HUES6 (cell line): ENCODE data around the gene ZIC1.

Experiments
- H3K27ac ChIP-seq: 2 replicates; pipeline ENCODE4 v1.7.0; 2013; ENCODE audit warnings: low read depth, mild to moderate bottlenecking, low read length, inconsistent platforms
- H3K27me3 ChIP-seq: 2 replicates; pipeline ENCODE4 v1.6.1; 2013; ENCODE audit warnings: low read length; ENCODE audit not compliant: control insufficient read depth, insufficient read depth
- H3K36me3 ChIP-seq: 2 replicates; pipeline ENCODE4 v1.6.1; 2013; ENCODE audit warnings: low read length; ENCODE audit not compliant: control insufficient read depth, insufficient read depth
- H3K4me1 ChIP-seq: 2 replicates; pipeline ENCODE4 v1.6.1; 2013; ENCODE audit warnings: low read length; ENCODE audit not compliant: control insufficient read depth, insufficient read depth
- H3K4me3 ChIP-seq: 2 replicates; pipeline ENCODE4 v1.5.1; 2013; ENCODE audit warnings: low read depth, low read length
- H3K9ac ChIP-seq: one replicate; pipeline ENCODE4 v1.6.1; 2013; ENCODE audit warnings: mild to moderate bottlenecking, low read length
- H3K9me3 ChIP-seq: 2 replicates; pipeline ENCODE4 v1.6.1; 2013; ENCODE audit warnings: low read depth, low read length; ENCODE audit not compliant: control insufficient read depth, insufficient read depth

The ZIC1 gene

GRCh38 chr3:147369231-147369630, 39.9 kb upstream of the ZIC1 start:
- Histone ChIP-seq H3K4me3 (peak overlapping the region; percentile 28; the same call in 1 of the 2 replicates), H3K9me3 (no peaks in the 10 kb centered on the region), H3K27me3 (peaks cover 100% of the 10 kb centered on the region), H3K36me3 (no peaks in the 10 kb centered on the region), H3K4me1 (peaks cover 40% of the 10 kb centered on the region), H3K9ac (no peak overlapping the region), H3K27ac (no peak overlapping the region)

- no peaks in the 10 kb centered on the region for H3K9me3 ChIP-seq
- no peak overlapping the region for H3K9ac ChIP-seq
- peaks cover 100% of the 10 kb centered on the region for H3K27me3 ChIP-seq
- peaks cover 40% of the 10 kb centered on the region for H3K4me1 ChIP-seq
- H3K27ac ChIP-seq: no peak overlapping the region
- H3K4me3 ChIP-seq: peak overlapping the region; percentile 28; the same call in 1 of the 2 replicates
- H3K36me3 ChIP-seq: no peaks in the 10 kb centered on the region
Measured at GRCh38 chr3:147369661-147370123, 39.5 kb upstream of the ZIC1 start.

GRCh38 chr3:147370349-147370748, 38.8 kb upstream of the ZIC1 start:
- H3K4me3 ChIP-seq: no peak overlapping the region
- H3K9me3 ChIP-seq: no peaks in the 10 kb centered on the region
- no peak overlapping the region for H3K9ac ChIP-seq
- peaks cover 40% of the 10 kb centered on the region for H3K4me1 ChIP-seq
- peaks cover 100% of the 10 kb centered on the region for H3K27me3 ChIP-seq
- H3K27ac ChIP-seq: no peak overlapping the region
- H3K36me3 ChIP-seq: no peaks in the 10 kb centered on the region

- Histone ChIP-seq H3K27me3 (peaks cover 100% of the 10 kb centered on the region), H3K9ac (no peak overlapping the region), H3K27ac (no peak overlapping the region), H3K4me1 (peaks cover 40% of the 10 kb centered on the region), H3K4me3 (peak overlapping the region; percentile 35; the same call in 1 of the 2 replicates), H3K9me3 (no peaks in the 10 kb centered on the region), H3K36me3 (no peaks in the 10 kb centered on the region)
Measured at GRCh38 chr3:147371140-147371539, 38.0 kb upstream of the ZIC1 start.

- no peaks in the 10 kb centered on the region for H3K36me3 ChIP-seq
- H3K27ac ChIP-seq: no peak overlapping the region
- H3K9ac ChIP-seq: no peak overlapping the region
- H3K4me3 ChIP-seq: no peak overlapping the region
- no peaks in the 10 kb centered on the region for H3K9me3 ChIP-seq
- H3K4me1 ChIP-seq: peaks cover 41% of the 10 kb centered on the region
- H3K27me3 ChIP-seq: peaks cover 100% of the 10 kb centered on the region
Measured at GRCh38 chr3:147371771-147372340, 37.3 kb upstream of the ZIC1 start.

- H3K27me3 ChIP-seq: peaks cover 100% of the 10 kb centered on the region
- H3K9ac ChIP-seq: no peak overlapping the region
- H3K27ac ChIP-seq: no peak overlapping the region
- peaks cover 47% of the 10 kb centered on the region for H3K4me1 ChIP-seq
- no peaks in the 10 kb centered on the region for H3K9me3 ChIP-seq
- no peaks in the 10 kb centered on the region for H3K36me3 ChIP-seq
- no peak overlapping the region; the same call in 1 of the 2 replicates for H3K4me3 ChIP-seq
Measured at GRCh38 chr3:147372525-147373027, 36.6 kb upstream of the ZIC1 start.

- no peak overlapping the region for H3K27ac ChIP-seq
- no peaks in the 10 kb centered on the region for H3K9me3 ChIP-seq
- H3K36me3 ChIP-seq: no peaks in the 10 kb centered on the region
- H3K4me1 ChIP-seq: peaks cover 44% of the 10 kb centered on the region
- H3K27me3 ChIP-seq: peaks cover 100% of the 10 kb centered on the region
- no peak overlapping the region for H3K4me3 ChIP-seq
- no peak overlapping the region for H3K9ac ChIP-seq
Measured at GRCh38 chr3:147373301-147373700, 35.9 kb upstream of the ZIC1 start.

- peak overlapping the region; percentile 1 for H3K9ac ChIP-seq
- H3K4me1 ChIP-seq: peaks cover 49% of the 10 kb centered on the region
- H3K9me3 ChIP-seq: no peaks in the 10 kb centered on the region
- H3K27ac ChIP-seq: no peak overlapping the region
- H3K36me3 ChIP-seq: no peaks in the 10 kb centered on the region
- peaks cover 99% of the 10 kb centered on the region for H3K27me3 ChIP-seq
- peak overlapping the region; percentile 52 for H3K4me3 ChIP-seq
Measured at GRCh38 chr3:147377412-147378367, 31.5 kb upstream of the ZIC1 start.

GRCh38 chr3:147379651-147380050, 29.5 kb upstream of the ZIC1 start:
- H3K36me3 ChIP-seq: no peaks in the 10 kb centered on the region
- peaks cover 54% of the 10 kb centered on the region for H3K4me1 ChIP-seq
- no peak overlapping the region for H3K9ac ChIP-seq
- H3K27ac ChIP-seq: no peak overlapping the region
- peaks cover 99% of the 10 kb centered on the region for H3K27me3 ChIP-seq
- H3K4me3 ChIP-seq: no peak overlapping the region
- no peaks in the 10 kb centered on the region for H3K9me3 ChIP-seq

GRCh38 chr3:147380387-147380951, 28.7 kb upstream of the ZIC1 start:
- Histone ChIP-seq H3K9me3 (no peaks in the 10 kb centered on the region), H3K4me1 (peaks cover 62% of the 10 kb centered on the region), H3K9ac (no peak overlapping the region), H3K36me3 (no peaks in the 10 kb centered on the region), H3K27me3 (peaks cover 99% of the 10 kb centered on the region), H3K27ac (no peak overlapping the region), H3K4me3 (no peak overlapping the region)
